RWPE2 (cell line): Measurements from ENCODE around the gene SNRPB.

Source experiments
- ATAC-seq: fragments of 200-7000 bp; cut with Tn5 transposase; 3 replicates; pipeline ENCODE4 v1.9.1; 2021; ENCODE audit warnings: low read depth
- DNase-seq: peaks from one replicate; pipeline ENCODE4 v3.0.0-alpha.2; 2020; ENCODE audit warnings: low spot score
- H3K27ac ChIP-seq: fragments of 450-650 bp; 2 replicates; pipeline ENCODE4 v1.5.1; 2017; ENCODE audit warnings: mild to moderate bottlenecking; ENCODE audit not compliant: poor library complexity, severe bottlenecking
- H3K27me3 ChIP-seq: fragments of 250-450 bp; sonication (Bioruptor Pico); 2 replicates; pipeline ENCODE4 v1.5.1; 2021; ENCODE audit warnings: mild to moderate bottlenecking, moderate library complexity; ENCODE audit not compliant: insufficient read depth, poor library complexity, severe bottlenecking
- H3K36me3 ChIP-seq: fragments of 250-450 bp; sonication (Bioruptor Pico); 2 replicates; pipeline ENCODE4 v1.5.1; 2020; ENCODE audit warnings: low read depth, mild to moderate bottlenecking, moderate library complexity
- H3K4me1 ChIP-seq: fragments of 250-450 bp; sonication (Bioruptor Pico); 2 replicates; pipeline ENCODE4 v1.5.1; 2021; ENCODE audit warnings: mild to moderate bottlenecking, moderate library complexity; ENCODE audit not compliant: insufficient read depth, poor library complexity, severe bottlenecking
- H3K4me3 ChIP-seq: fragments of 250-450 bp; sonication (Bioruptor Pico); 2 replicates; pipeline ENCODE4 v1.5.1; 2021; ENCODE audit warnings: mild to moderate bottlenecking, moderate library complexity; ENCODE audit not compliant: severe bottlenecking
- H3K9me3 ChIP-seq: fragments of 250-450 bp; sonication (Bioruptor Pico); 2 replicates; pipeline ENCODE4 v1.5.1; 2021; ENCODE audit warnings: mild to moderate bottlenecking, moderate library complexity; ENCODE audit not compliant: severe bottlenecking
- CTCF ChIP-seq: fragments of 450-650 bp; IDR thresholded peaks from one replicate; pipeline ENCODE4 v1.5.1; 2017; ENCODE audit warnings: mild to moderate bottlenecking, moderate library complexity; ENCODE audit not compliant: poor library complexity, severe bottlenecking

SNRPB gene

GRCh38 chr20:2470423-2471193, at the start of gene SNRPB:
Gene SNRPB (minus strand): TSS chr20:2470789. CDS start chr20:2470690, 99 bp downstream.
- H3K4me3 ChIP-seq = peak within 1 kb of the TSS; percentile 77
- H3K4me1 ChIP-seq = peaks cover 8% of the 10 kb centered on the region
- peak; percentile 95 for ATAC-seq
- no peaks in the 10 kb centered on the region for H3K27me3 ChIP-seq
- H3K36me3 ChIP-seq = peaks cover 42% of the 10 kb centered on the region
- no peaks in the 10 kb centered on the region for H3K9me3 ChIP-seq
- peak within 1 kb of the TSS; percentile 81 for H3K27ac ChIP-seq
- TF ChIP-seq CTCF = no peak
- peak; percentile 95 for DNase-seq

GRCh38 chr20:2519115-2519809, 48.7 kb upstream of the SNRPB start:
- no peak overlapping the region for H3K27ac ChIP-seq
- no peaks in the 10 kb centered on the region for H3K27me3 ChIP-seq
- ATAC-seq (no peak), DNase-seq (no peak)
- no peaks in the 10 kb centered on the region for H3K9me3 ChIP-seq
- no peak overlapping the region for H3K4me3 ChIP-seq
- H3K36me3 ChIP-seq = no peaks in the 10 kb centered on the region
- TF ChIP-seq CTCF = no peak
- H3K4me1 ChIP-seq = no peaks in the 10 kb centered on the region

- Histone ChIP-seq H3K36me3 (no peaks in the 10 kb centered on the region), H3K4me1 (no peaks in the 10 kb centered on the region), H3K4me3 (no peak overlapping the region), H3K27ac (no peak overlapping the region), H3K27me3 (no peaks in the 10 kb centered on the region), H3K9me3 (no peaks in the 10 kb centered on the region)
- ATAC-seq = no peak
- no peak for TF ChIP-seq CTCF
- no peak for DNase-seq
Measured at GRCh38 chr20:2518558-2518957, 48.0 kb upstream of the SNRPB start.

- TF ChIP-seq CTCF = no peak
- Histone ChIP-seq H3K27me3 (no peaks in the 10 kb centered on the region), H3K9me3 (no peaks in the 10 kb centered on the region), H3K27ac (no peak overlapping the region), H3K4me3 (no peak overlapping the region), H3K36me3 (no peaks in the 10 kb centered on the region), H3K4me1 (no peaks in the 10 kb centered on the region)
- no peak for ATAC-seq
- DNase-seq = no peak
Measured at GRCh38 chr20:2518096-2518495, 47.5 kb upstream of the SNRPB start.

- H3K27me3 ChIP-seq = no peaks in the 10 kb centered on the region
- no peaks in the 10 kb centered on the region for H3K36me3 ChIP-seq
- no peak overlapping the region for H3K4me3 ChIP-seq
- no peaks in the 10 kb centered on the region for H3K4me1 ChIP-seq
- ATAC-seq = no peak
- no peaks in the 10 kb centered on the region for H3K9me3 ChIP-seq
- DNase-seq = no peak
- no peak overlapping the region for H3K27ac ChIP-seq
- no peak for TF ChIP-seq CTCF
Measured at GRCh38 chr20:2516399-2516798, 45.8 kb upstream of the SNRPB start.
